Measurements from ENCODE around the gene SRGAP2C.
"Not testable (repeated sequence)": the region's sequence is repeated elsewhere in the genome, so short reads cannot be mapped to it uniquely, and the experiment has no call there.

Gene SRGAP2C

DNA sequence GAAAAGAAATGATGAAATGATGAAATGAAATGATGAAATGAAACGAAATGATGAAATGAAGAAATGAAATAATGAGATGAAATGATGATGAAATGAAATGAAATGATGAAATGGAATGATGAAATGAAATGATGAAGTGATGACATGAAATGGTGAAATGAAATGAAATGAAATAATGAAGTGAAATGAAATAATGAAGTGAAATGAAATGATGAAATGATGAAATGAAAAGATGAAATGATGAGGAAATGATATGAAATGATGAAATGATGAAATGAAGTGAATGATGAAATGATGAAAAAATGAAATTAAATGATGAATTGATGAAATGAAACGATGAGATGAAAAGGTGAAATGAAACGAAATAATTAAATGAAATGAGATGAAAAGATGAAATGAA lies 215.3 kb downstream of the SRGAP2C start:
- H3K4me3 ChIP-seq (ENCODE audit: insufficient read depth, low read depth, low read length): not testable (repeated sequence)
- WGBS, 2 experiments: 91 to 94% methylated on average over 3 of the region's 3 CpGs

DNA sequence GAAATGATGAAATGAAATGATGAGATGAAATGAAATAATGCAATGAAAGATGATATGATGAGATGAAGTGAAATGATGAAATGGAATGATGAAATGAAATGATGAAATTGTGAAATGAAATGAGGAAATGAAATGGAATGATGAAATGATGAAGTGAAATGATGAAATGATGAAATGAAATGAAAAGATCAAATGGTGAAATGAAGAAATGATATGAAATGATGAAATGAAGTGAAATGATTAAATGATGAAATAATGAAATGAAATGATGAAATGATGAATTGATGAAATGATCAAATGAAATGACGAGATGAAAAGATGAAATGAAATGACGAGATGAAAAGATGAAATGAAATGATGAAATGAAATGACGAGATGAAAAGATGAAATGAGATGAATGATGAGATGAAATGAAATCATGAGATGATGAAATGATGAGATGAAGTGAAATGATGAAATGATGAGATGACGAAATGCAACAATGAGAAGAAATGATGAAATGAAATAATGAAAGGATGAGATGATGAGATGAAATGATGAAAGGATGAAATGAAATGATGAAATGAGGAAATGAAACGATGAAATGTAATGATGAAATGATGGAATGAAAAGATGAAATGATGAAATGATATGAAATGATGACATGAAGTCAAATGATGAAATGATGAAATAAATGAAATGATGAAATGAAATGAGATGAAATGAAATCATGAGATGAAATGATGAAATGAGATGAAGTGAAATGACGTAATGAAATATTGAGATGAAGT lies 216.0 kb downstream of the SRGAP2C start:
- H3K9me3 ChIP-seq (ENCODE audit: control insufficient read depth, low read length); H3K4me1 ChIP-seq (ENCODE audit: control insufficient read depth, insufficient read depth, low read length); H3K4me3 ChIP-seq (ENCODE audit: insufficient read depth, low read depth, low read length); H3K27me3 ChIP-seq (ENCODE audit: control insufficient read depth, insufficient read depth, low read length, poor library complexity, severe bottlenecking); H3K36me3 ChIP-seq (ENCODE audit: control insufficient read depth, insufficient read depth, low read length); H3K27ac ChIP-seq (ENCODE audit: insufficient read depth, low read depth, low read length, poor library complexity, severe bottlenecking): not testable (repeated sequence)
- 79 to 80% methylated on average over 6 of the region's 6 CpGs for WGBS, 2 experiments

More for the DNA sequence above, 215.3 kb downstream of the SRGAP2C start:
- H3K9me3 ChIP-seq (ENCODE audit: control insufficient read depth, low read length); H3K27me3 ChIP-seq (ENCODE audit: control insufficient read depth, insufficient read depth, low read length, poor library complexity, severe bottlenecking); H3K27ac ChIP-seq (ENCODE audit: insufficient read depth, low read depth, low read length, poor library complexity, severe bottlenecking); H3K36me3 ChIP-seq (ENCODE audit: control insufficient read depth, insufficient read depth, low read length); H3K4me1 ChIP-seq (ENCODE audit: control insufficient read depth, insufficient read depth, low read length): not testable (repeated sequence)

DNA sequence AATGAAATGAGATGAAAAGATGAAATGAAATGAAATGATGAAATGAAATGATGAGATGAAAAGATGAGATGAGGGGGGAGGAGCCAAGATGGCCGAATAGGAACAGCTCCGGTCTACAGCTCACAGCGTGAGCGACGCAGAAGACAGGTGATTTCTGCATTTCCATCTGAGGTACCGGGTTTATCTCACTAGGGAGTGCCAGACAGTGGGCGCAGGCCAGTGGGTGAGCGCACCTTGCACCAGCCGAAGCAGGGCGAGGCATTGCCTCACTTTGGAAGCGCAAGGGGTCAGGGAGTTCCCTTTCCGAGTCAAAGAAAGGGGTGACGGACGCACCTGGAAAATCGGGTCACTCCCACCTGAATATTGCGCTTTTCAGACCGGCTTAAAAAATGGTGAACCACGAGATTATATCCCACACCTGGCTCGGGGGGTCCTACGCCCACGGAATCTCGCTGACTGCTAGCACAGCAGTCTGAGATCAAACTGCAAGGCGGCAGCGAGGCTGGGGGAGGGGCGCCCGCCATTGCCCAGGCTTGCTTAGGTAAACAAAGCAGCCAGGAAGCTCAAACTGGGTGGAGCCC lies 216.7 kb downstream of the SRGAP2C start:
- not testable (repeated sequence) for H3K27me3 ChIP-seq (ENCODE audit: control insufficient read depth, insufficient read depth, low read length, poor library complexity, severe bottlenecking); H3K36me3 ChIP-seq (ENCODE audit: control insufficient read depth, insufficient read depth, low read length); H3K4me1 ChIP-seq (ENCODE audit: control insufficient read depth, insufficient read depth, low read length); H3K27ac ChIP-seq (ENCODE audit: insufficient read depth, low read depth, low read length, poor library complexity, severe bottlenecking); H3K9me3 ChIP-seq (ENCODE audit: control insufficient read depth, low read length)
- 25 to 30% methylated on average over 19 to 24 of the region's 26 CpGs for whole genome bisulfite sequencing, 2 experiments
- peak overlapping the region; percentile 16 for H3K4me3 ChIP-seq (ENCODE audit: insufficient read depth, low read depth, low read length)

DNA sequence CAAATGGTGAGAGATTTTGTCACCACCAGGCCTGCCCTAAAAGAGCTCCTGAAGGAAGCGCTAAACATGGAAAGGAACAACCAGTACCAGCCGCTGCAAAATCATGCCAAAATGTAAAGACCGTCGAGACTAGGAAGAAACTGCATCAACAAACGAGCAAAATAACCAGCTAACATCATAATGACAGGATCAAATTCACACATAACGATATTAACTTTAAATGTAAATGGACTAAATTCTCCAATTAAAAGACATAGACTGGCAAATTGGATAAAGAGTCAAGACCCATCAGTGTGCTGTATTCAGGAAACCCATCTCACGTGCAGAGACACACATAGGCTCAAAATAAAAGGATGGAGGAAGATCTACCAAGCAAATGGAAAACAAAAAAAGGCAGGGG lies 218.5 kb downstream of the SRGAP2C start:
- WGBS, 2 experiments: no CpG with 5 or more reads among the region's 7 CpGs
- H3K27ac ChIP-seq (ENCODE audit: insufficient read depth, low read depth, low read length, poor library complexity, severe bottlenecking); H3K9me3 ChIP-seq (ENCODE audit: control insufficient read depth, low read length); H3K27me3 ChIP-seq (ENCODE audit: control insufficient read depth, insufficient read depth, low read length, poor library complexity, severe bottlenecking); H3K4me3 ChIP-seq (ENCODE audit: insufficient read depth, low read depth, low read length); H3K4me1 ChIP-seq (ENCODE audit: control insufficient read depth, insufficient read depth, low read length); H3K36me3 ChIP-seq (ENCODE audit: control insufficient read depth, insufficient read depth, low read length): not testable (repeated sequence)

DNA sequence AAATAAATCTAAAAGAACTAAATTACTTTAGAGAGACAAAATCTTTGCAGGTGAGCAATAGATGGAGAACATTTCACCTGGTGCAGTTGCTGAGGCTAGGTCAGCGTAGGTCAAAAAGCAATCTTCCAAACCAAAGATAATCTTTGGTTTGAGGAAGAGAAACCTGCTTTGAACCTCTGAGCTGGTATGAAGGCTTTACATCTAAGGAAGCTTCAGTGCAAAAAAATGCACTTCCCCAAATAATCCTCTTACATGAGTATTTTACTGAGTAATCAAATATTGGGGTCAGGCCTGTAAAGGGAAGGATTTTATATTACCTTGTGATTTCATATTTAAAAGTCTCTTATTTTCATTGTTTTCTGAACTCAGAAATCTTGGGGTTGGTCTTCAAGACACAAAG lies 223.6 kb downstream of the SRGAP2C start:
- H3K36me3 ChIP-seq (ENCODE audit: control insufficient read depth, insufficient read depth, low read length): no peaks in the 10 kb centered on the region
- no peaks in the 10 kb centered on the region for H3K4me1 ChIP-seq (ENCODE audit: control insufficient read depth, insufficient read depth, low read length)
- H3K4me3 ChIP-seq (ENCODE audit: insufficient read depth, low read depth, low read length): no peak overlapping the region
- no peak overlapping the region for H3K27ac ChIP-seq (ENCODE audit: insufficient read depth, low read depth, low read length, poor library complexity, severe bottlenecking)
- no peaks in the 10 kb centered on the region for H3K27me3 ChIP-seq (ENCODE audit: control insufficient read depth, insufficient read depth, low read length, poor library complexity, severe bottlenecking)
- 90 to 100% methylated on average over 1 of the region's 1 CpG for WGBS, 2 experiments
- H3K9me3 ChIP-seq (ENCODE audit: control insufficient read depth, low read length): no peaks in the 10 kb centered on the region

DNA sequence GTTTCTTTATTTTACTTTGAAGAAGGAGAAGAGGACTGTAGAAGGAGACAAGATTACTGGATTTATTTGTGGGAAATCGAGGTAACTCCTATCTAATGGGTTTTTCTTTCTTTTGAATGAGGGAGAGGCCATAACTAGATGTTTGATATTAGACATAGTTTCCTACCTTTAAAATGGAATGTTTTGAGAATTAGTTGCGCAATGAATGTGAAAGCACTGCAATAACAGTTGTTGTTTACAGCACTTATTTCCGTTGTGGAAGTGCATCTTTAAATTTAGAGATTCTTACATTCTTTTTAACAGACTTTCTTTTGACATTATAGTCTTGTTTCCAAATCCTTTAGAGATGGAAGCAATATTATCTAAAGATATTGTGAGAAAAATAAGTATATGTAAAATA lies 229.0 kb downstream of the SRGAP2C start:
- no peaks in the 10 kb centered on the region for H3K9me3 ChIP-seq (ENCODE audit: control insufficient read depth, low read length)
- no peaks in the 10 kb centered on the region for H3K36me3 ChIP-seq (ENCODE audit: control insufficient read depth, insufficient read depth, low read length)
- no peaks in the 10 kb centered on the region for H3K27me3 ChIP-seq (ENCODE audit: control insufficient read depth, insufficient read depth, low read length, poor library complexity, severe bottlenecking)
- H3K27ac ChIP-seq (ENCODE audit: insufficient read depth, low read depth, low read length, poor library complexity, severe bottlenecking): no peak overlapping the region
- WGBS, 2 experiments: 91 to 97% methylated on average over 2 to 3 of the region's 3 CpGs
- H3K4me1 ChIP-seq (ENCODE audit: control insufficient read depth, insufficient read depth, low read length): no peaks in the 10 kb centered on the region
- H3K4me3 ChIP-seq (ENCODE audit: insufficient read depth, low read depth, low read length): no peak overlapping the region

DNA sequence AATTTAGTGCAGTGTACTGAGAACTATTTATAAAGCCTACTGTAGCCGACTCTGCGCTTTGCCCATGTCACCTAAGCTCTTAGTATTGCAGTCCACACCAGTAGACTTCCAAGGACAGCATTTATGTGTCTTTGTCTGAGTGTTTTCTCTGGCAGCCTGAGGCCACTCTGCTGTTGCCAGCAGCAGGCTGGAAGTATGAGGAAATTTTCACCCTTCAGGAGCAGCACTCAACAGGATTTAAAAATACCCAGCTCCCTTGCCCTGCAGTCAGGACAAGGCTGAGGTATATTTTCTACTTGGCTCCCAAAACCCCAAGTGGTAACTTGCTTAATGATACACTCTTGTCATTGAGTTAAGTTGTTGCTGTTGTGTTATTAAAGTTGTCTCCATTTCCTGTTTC lies 230.1 kb downstream of the SRGAP2C start:
- no peaks in the 10 kb centered on the region for H3K9me3 ChIP-seq (ENCODE audit: control insufficient read depth, low read length)

DNA sequence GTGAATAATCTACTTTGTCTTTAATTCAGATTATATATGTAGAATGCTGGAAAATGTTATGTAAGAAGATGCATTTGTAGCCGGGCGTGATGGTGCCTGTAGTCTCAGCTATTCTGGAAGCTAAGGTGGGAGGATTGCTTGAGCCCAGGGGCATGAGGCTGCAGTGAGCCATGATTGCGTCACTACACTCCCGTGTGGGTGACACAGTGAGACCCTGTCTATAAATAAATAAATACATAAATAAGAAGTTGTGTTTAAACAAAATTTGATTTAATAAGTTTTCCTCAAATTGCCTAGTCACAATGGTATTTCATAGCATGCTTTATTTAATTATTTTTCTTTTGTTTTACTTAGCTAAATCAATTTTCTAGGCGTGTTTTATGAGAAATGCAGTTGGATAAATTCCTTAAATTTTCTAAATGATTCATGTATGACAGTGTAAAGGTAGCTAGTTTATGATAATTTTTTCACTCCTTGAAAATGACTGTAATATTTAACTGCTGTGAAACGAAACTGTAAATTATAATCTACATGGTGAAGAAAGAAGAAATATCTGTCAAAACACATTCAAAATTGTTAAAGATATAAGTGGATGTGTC lies 232.6 kb downstream of the SRGAP2C start:
- H3K9me3 ChIP-seq (ENCODE audit: control insufficient read depth, low read length): no peaks in the 10 kb centered on the region
- no peaks in the 10 kb centered on the region for H3K4me1 ChIP-seq (ENCODE audit: control insufficient read depth, insufficient read depth, low read length)
- no peaks in the 10 kb centered on the region for H3K27me3 ChIP-seq (ENCODE audit: control insufficient read depth, insufficient read depth, low read length, poor library complexity, severe bottlenecking)
- WGBS, 2 experiments: 95 to 96% methylated on average over 3 to 5 of the region's 6 CpGs
- H3K36me3 ChIP-seq (ENCODE audit: control insufficient read depth, insufficient read depth, low read length): no peaks in the 10 kb centered on the region
- H3K4me3 ChIP-seq (ENCODE audit: insufficient read depth, low read depth, low read length): no peak overlapping the region
- no peak overlapping the region for H3K27ac ChIP-seq (ENCODE audit: insufficient read depth, low read depth, low read length, poor library complexity, severe bottlenecking)

More for the DNA sequence above, 230.1 kb downstream of the SRGAP2C start:
- 95 to 96% methylated on average over 2 of the region's 2 CpGs for WGBS, 2 experiments
- H3K27ac ChIP-seq (ENCODE audit: insufficient read depth, low read depth, low read length, poor library complexity, severe bottlenecking): no peak overlapping the region
- H3K4me3 ChIP-seq (ENCODE audit: insufficient read depth, low read depth, low read length): no peak overlapping the region
- H3K36me3 ChIP-seq (ENCODE audit: control insufficient read depth, insufficient read depth, low read length): no peaks in the 10 kb centered on the region
- no peaks in the 10 kb centered on the region for H3K27me3 ChIP-seq (ENCODE audit: control insufficient read depth, insufficient read depth, low read length, poor library complexity, severe bottlenecking)
- H3K4me1 ChIP-seq (ENCODE audit: control insufficient read depth, insufficient read depth, low read length): no peaks in the 10 kb centered on the region

DNA sequence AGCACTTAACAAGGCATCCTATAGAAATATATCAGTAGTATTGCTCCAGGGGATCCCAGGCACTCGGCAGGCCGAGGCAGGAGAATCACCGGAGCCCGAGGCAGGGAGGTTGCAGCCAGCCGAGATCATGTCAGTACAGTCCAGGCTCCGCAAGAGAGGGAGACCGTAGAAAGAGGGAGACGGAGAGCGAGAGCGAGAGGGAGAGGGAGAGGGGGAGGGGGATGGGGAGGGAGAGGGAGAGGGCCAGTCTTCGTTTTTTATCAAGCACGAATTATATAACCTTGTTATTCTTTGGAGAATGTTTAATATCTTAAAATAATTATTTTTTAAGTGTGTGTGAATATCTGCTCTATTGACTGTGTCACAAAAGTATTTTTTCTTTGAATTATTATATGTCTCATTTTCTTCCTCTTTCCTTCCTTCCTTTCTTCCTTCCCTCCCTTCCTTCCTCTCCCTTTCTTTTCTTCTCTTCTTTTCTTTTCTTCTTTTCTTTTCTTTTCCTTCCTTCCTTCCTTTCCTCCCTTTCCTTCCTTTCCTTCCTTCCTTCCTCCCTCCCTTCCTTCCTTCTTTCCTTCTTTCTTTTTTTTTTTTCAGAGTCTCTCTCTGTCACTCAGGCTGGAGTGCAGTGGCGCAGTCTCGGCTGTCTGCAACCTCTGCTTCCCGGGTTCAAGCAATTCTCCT lies 233.7 kb downstream of the SRGAP2C start:
- WGBS, 2 experiments: 22 to 29% methylated on average over 11 to 14 of the region's 15 CpGs
- H3K4me1 ChIP-seq (ENCODE audit: control insufficient read depth, insufficient read depth, low read length): no peaks in the 10 kb centered on the region
- no peaks in the 10 kb centered on the region for H3K27me3 ChIP-seq (ENCODE audit: control insufficient read depth, insufficient read depth, low read length, poor library complexity, severe bottlenecking)
- H3K27ac ChIP-seq (ENCODE audit: insufficient read depth, low read depth, low read length, poor library complexity, severe bottlenecking): no peak overlapping the region
- H3K9me3 ChIP-seq (ENCODE audit: control insufficient read depth, low read length): no peaks in the 10 kb centered on the region
- H3K36me3 ChIP-seq (ENCODE audit: control insufficient read depth, insufficient read depth, low read length): no peaks in the 10 kb centered on the region
- no peak overlapping the region for H3K4me3 ChIP-seq (ENCODE audit: insufficient read depth, low read depth, low read length)

DNA sequence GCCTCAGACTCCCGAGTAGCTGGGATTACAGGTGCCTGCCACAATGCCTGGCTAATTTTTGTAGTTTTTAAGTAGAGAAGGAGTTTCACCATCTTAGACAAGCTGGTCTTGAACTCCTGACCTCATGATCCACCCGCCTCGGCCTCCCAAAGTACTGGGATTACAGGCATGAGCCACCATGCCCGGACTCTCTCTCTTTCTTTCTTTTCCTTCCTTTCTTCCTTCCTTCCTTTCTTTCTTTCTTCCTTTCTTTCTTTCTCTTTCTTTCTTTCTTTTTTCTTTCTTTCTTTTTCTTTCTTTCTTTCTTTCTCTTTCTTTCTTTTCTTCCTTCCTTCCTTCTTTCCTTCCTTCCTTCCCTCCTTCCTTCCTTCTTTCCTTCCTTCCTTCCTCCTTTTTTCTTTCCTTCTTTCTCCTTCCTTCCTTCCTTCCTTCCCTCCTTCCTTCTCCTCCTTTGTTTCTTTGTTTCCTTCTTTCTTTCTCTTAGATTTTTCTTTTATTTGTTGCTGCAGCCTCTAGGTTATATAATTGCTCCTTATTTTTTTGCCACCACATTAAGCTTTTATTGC lies 234.4 kb downstream of the SRGAP2C start:
- H3K9me3 ChIP-seq (ENCODE audit: control insufficient read depth, low read length); H3K27me3 ChIP-seq (ENCODE audit: control insufficient read depth, insufficient read depth, low read length, poor library complexity, severe bottlenecking); H3K4me1 ChIP-seq (ENCODE audit: control insufficient read depth, insufficient read depth, low read length); H3K36me3 ChIP-seq (ENCODE audit: control insufficient read depth, insufficient read depth, low read length); H3K4me3 ChIP-seq (ENCODE audit: insufficient read depth, low read depth, low read length); H3K27ac ChIP-seq (ENCODE audit: insufficient read depth, low read depth, low read length, poor library complexity, severe bottlenecking): not testable (repeated sequence)
- WGBS, 2 experiments: 84 to 85% methylated on average over 4 of the region's 4 CpGs

All from ectodermal cell (in vitro differentiated cells).